ENCODE measurements around the gene ADAMTS17.
"Not testable (repeated sequence)": the region's sequence is repeated elsewhere in the genome, so short reads cannot be mapped to it uniquely, and the experiment has no call there.

Gene ADAMTS17

GRCh38 chr15:100083572-100083971 lies 258.2 kb downstream of the ADAMTS17 start:
- DNase-seq (ENCODE audit: low read depth in 2 of 2), result no peak

GRCh38 chr15:100082761-100083402 lies 258.9 kb downstream of the ADAMTS17 start:
- DNase-seq (ENCODE audit: low read depth in 2 of 2), result no peak

- no peak for DNase-seq (ENCODE audit: low read depth in 2 of 2)
These were observed 260.3 kb downstream of the ADAMTS17 start for GRCh38 chr15:100081454-100081853.

- no peak for DNase-seq (ENCODE audit: low read depth in 2 of 2)
These were observed 263.1 kb downstream of the ADAMTS17 start for GRCh38 chr15:100078511-100079220.

DNA sequence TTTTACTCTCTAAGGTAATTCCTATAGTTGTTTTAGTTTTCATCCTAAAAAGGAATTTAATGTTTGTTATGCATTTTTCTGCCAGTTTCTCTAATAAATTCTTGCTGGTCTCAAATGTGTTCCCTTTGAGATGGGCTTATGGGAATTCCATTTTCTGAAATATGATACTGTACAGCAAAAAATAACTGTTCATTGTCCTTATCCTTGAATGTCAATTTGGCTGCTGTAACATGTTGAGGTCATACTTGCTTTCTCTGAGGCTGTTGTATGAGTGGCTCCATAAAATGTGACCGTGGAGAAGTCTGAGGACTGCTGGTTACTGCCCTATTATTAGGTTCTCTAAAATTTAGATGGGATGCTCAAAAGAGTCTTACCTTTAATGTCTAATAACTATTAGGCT lies 266.5 kb downstream of the ADAMTS17 start:
- no peak for DNase-seq (ENCODE audit: low read depth in 2 of 2)

- no peak for DNase-seq (ENCODE audit: low read depth in 2 of 2)
These were observed 267.8 kb downstream of the ADAMTS17 start for GRCh38 chr15:100073982-100074381.

DNA sequence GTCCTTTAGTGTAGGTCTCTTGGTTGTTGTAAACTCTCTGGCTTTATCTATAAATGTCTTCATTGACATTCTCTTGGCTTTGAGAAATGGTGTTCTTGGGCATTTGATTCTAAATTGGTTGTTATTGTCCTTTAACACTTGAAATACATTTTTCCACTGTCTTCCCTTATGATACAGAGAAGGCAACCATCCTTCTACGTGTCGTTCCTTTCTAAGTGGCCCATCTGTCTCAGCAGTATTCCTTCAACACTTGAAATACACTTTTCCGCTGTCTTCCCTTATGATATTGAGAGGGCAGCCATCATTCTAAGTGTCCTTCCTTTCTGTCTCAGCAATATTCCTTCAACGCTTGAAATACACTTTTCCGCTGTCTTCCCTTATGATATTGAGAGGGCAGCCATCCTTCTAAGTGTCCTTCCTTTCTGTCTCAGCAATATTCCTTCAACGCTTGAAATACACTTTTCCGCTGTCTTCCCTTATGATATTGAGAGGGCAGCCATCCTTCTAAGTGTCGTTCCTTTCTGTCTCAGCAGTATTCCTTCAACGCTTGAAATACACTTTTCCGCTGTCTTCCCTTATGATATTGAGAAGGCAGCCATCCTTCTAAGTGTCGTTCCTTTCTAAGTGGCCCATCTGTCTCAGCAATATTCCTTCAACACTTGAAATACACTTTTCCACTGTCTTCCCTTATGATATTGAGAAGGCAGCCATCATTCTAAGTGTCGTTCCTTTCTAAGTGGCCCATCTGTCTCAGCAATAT lies 275.1 kb downstream of the ADAMTS17 start:
- DNase-seq (ENCODE audit: low read depth in 2 of 2), result not testable (repeated sequence)

- DNase-seq (ENCODE audit: low read depth in 2 of 2), result no peak
These were observed 279.8 kb downstream of the ADAMTS17 start for GRCh38 chr15:100061944-100062343.

GRCh38 chr15:100060276-100060926 lies 281.4 kb downstream of the ADAMTS17 start:
- DNase-seq (ENCODE audit: low read depth in 2 of 2), result no peak

- DNase-seq (ENCODE audit: low read depth in 2 of 2), result no peak
These were observed 282.3 kb downstream of the ADAMTS17 start for GRCh38 chr15:100059521-100059920.

DNA sequence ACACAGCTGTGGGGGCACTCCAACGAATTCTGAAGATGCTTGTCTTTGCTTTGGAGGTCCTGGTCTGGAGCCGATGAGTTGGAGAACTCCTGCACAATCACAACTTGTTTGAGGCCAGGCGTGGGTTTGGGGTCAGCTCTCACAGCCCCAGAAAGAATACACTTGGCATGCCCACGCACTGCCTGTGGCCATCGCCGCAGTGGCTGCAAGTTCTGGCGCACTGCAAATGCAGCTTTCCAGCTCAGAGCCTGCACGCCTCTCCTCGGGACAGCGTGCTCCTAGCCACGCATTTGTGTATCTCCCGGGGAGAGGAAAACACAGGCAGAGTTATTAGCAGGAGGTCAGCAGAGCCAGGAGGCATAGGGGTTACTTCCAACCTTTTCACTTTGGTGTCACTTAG lies 282.7 kb downstream of the ADAMTS17 start:
- no peak for DNase-seq (ENCODE audit: low read depth in 2 of 2)

- no peak for DNase-seq (ENCODE audit: low read depth in 2 of 2)
These were observed 283.3 kb downstream of the ADAMTS17 start for GRCh38 chr15:100058458-100058857.

DNA sequence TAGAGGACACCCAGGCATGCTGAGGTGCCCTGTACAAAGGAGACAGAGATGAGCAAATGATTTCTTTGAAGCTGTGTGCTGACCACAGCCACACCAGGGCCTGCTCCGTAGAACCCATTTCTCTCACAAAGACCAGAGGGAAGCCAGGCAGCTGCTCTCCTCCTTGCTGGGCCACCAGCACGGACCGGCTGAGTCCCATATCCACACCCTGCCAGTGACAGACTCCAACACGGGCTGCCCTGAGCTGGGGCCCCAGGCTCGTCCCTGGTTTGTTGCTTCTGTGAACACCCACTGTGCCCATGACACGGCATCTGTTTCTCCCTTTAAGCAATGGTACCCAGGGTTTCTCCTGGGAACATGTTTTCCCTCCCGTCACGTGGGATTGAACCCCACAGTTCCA lies 284.5 kb downstream of the ADAMTS17 start:
- DNase-seq (ENCODE audit: low read depth in 2 of 2), result no peak

GRCh38 chr15:100056411-100057072 lies 285.2 kb downstream of the ADAMTS17 start:
- DNase-seq (ENCODE audit: low read depth in 2 of 2), result no peak

- DNase-seq (ENCODE audit: low read depth in 2 of 2), result no peak
These were observed 286.0 kb downstream of the ADAMTS17 start for GRCh38 chr15:100055821-100056220.

DNA sequence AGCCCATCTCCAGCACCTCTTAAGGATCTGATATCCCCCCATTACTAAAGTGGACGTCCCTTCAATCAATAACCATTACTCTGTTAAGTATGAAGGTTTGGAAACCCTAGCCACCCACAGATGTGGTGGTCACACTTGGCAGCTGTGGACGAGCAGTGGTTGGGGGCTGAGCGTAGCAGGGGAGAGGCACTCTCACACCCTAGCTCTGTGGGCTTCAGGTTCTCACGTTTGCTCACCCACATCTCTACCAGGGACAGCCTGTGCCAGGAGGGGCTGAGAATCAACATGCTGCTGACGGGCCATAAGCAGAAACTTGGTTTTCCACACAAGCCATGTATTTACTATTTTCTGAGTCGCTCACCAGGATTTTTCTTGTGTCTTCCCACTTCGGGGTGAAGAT lies 287.2 kb downstream of the ADAMTS17 start:
- DNase-seq (ENCODE audit: low read depth in 2 of 2), result no peak

GRCh38 chr15:100053474-100054121 lies 288.2 kb downstream of the ADAMTS17 start:
- DNase-seq (ENCODE audit: low read depth in 2 of 2), result no peak

- DNase-seq (ENCODE audit: low read depth in 2 of 2), result no peak
These were observed 288.9 kb downstream of the ADAMTS17 start for GRCh38 chr15:100052716-100053473.

- DNase-seq (ENCODE audit: low read depth in 2 of 2), result no peak
These were observed 290.6 kb downstream of the ADAMTS17 start for GRCh38 chr15:100050877-100051786.

Measured in stimulated activated CD8-positive, alpha-beta memory T cell treated with anti-CD3 and anti-CD28 coated beads, Interleukin-7, amount 100 ng/mL, for 4 hours (primary cell).